ENCODE results near the gene PRKG1. TPM values are rescaled to one million over a fixed set of nuclear protein-coding genes. Genes with fewer than 3 reads are reported as not detected.

Gene PRKG1
- total and polyA plus RNA-seq, 2 donors from 2014 or later: 3.6 to 14.8 TPM

DNA sequence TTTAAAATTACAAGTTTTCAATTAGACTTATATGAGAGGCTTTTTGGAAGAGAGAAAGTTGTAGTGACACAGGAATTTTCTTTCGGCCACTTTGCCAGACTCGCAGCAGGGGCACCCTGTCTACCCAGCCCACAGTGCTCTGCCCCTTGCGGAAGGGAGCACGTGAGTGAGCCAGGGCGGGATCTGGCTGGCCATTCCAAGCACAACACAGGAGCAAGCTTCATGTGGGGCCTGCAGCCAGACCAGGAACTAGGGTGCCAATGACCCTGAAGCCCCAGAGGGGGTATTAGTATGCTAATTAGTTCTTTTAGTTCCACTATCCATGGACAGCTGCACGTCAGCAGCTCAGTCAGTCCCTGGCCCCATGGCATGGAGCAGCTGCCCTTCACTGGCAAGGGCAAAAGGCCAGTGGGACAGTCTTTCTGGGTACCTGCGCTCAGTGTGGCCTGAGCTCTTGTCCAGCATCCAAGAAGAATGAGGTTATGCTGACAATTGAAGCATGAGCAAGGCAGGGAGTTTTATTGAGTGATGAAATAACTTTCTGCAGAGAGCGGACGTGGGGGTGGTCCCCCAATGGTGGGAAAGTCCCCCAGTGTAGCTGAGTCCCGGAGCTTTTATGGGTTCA lies 876.2 kb downstream of the PRKG1 start:
- no peaks in the 10 kb centered on the region for H3K27me3 ChIP-seq (ENCODE audit: control insufficient read depth, insufficient read depth, low read length)
- TF ChIP-seq, protein P1, sequence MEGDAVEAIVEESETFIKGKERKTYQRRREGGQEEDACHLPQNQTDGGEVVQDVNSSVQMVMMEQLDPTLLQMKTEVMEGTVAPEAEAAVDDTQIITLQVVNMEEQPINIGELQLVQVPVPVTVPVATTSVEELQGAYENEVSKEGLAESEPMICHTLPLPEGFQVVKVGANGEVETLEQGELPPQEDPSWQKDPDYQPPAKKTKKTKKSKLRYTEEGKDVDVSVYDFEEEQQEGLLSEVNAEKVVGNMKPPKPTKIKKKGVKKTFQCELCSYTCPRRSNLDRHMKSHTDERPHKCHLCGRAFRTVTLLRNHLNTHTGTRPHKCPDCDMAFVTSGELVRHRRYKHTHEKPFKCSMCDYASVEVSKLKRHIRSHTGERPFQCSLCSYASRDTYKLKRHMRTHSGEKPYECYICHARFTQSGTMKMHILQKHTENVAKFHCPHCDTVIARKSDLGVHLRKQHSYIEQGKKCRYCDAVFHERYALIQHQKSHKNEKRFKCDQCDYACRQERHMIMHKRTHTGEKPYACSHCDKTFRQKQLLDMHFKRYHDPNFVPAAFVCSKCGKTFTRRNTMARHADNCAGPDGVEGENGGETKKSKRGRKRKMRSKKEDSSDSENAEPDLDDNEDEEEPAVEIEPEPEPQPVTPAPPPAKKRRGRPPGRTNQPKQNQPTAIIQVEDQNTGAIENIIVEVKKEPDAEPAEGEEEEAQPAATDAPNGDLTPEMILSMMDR (IDR thresholded peaks at IDR 0.05; ENCODE audit: borderline replicate concordance, extremely low read depth, insufficient read depth): no peak
- H3K9ac ChIP-seq (ENCODE audit: low read length in 3 of 3): no peak overlapping the region
- no peaks in the 10 kb centered on the region for H3K9me3 ChIP-seq (ENCODE audit: control insufficient read depth in 2 of 3, insufficient read depth in 1 of 3, low read length in 3 of 3)
- H3K4me1 ChIP-seq (ENCODE audit: control insufficient read depth in 2 of 3, insufficient read depth in 2 of 3, low read depth in 1 of 3, low read length in 3 of 3): no peaks in the 10 kb centered on the region
- FAIRE-seq: no peak
- peak in 1 of 5 donors; percentile 54 for DNase-seq
- no peak overlapping the region for H3K27ac ChIP-seq (ENCODE audit: low read depth in 2 of 2, low read length in 2 of 2)
- no peak overlapping the region for H3K4me3 ChIP-seq (ENCODE audit: low read length in 3 of 3)
- intact Hi-C loops (cut with DNase I): no loop called here
- H3K36me3 ChIP-seq (ENCODE audit: control insufficient read depth in 2 of 3, insufficient read depth in 3 of 3, low read length in 3 of 3): no peaks in the 10 kb centered on the region

DNA sequence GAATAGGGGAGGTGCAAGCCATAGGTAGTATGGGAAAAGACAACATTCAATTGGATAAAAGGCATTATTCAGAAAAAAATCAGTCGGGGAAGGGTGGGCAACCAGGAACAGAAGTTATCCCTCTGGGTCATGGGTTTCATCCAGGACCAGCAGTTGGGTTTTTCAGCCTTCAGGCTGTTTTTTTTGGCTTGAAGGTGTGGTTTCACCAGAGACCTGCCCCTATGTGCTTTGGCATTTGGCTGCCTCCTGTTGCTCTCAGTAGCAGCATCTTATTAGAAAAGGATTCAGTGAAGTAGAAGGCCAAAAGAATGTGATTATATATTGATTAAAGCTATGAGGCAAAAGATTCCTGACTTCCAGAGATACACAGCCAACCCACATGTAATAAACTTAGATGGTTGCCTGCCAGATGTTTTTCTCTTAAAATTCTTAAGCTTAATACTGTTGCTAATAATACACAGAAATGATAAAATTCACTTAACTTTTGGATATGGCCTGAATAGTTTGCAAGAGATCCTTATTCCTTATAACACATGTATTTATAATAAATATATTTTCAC lies 876.8 kb downstream of the PRKG1 start:
- intact Hi-C loops (cut with DNase I): no loop called here
- H3K27ac ChIP-seq (ENCODE audit: low read depth in 2 of 2, low read length in 2 of 2): no peak overlapping the region
- H3K9ac ChIP-seq (ENCODE audit: low read length in 3 of 3): no peak overlapping the region
- no peaks in the 10 kb centered on the region for H3K9me3 ChIP-seq (ENCODE audit: control insufficient read depth in 2 of 3, insufficient read depth in 1 of 3, low read length in 3 of 3)
- H3K36me3 ChIP-seq (ENCODE audit: control insufficient read depth in 2 of 3, insufficient read depth in 3 of 3, low read length in 3 of 3): no peaks in the 10 kb centered on the region
- TF ChIP-seq, protein P1 (IDR thresholded peaks at IDR 0.05; ENCODE audit: borderline replicate concordance, extremely low read depth, insufficient read depth): no peak
- no peak overlapping the region for H3K4me3 ChIP-seq (ENCODE audit: low read length in 3 of 3)
- H3K27me3 ChIP-seq (ENCODE audit: control insufficient read depth, insufficient read depth, low read length): no peaks in the 10 kb centered on the region
- FAIRE-seq (no peak), DNase-seq (no peak)
- H3K4me1 ChIP-seq (ENCODE audit: control insufficient read depth in 2 of 3, insufficient read depth in 2 of 3, low read depth in 1 of 3, low read length in 3 of 3): no peaks in the 10 kb centered on the region

DNA sequence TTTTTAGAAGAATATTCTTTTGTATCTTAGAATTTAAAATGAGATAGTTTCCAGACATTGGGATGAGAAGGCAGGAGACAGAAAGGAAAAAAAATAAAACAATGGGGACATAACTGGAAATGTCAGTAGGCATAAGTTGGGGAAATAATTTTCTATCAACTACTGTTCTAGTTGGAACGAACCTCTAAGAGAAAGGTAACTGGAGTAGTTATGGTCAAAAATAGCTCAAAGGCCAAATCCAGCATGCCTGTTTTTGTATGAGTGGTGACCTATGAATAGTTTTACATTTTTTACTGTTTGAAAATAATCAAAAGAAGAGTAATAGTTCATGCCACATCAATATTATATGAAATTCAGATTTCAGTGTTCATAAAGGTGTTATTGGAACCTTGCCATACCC lies 877.3 kb downstream of the PRKG1 start:
- intact Hi-C loops (cut with DNase I): no loop called here
- no peaks in the 10 kb centered on the region for H3K27me3 ChIP-seq (ENCODE audit: control insufficient read depth, insufficient read depth, low read length)
- H3K4me1 ChIP-seq (ENCODE audit: control insufficient read depth in 2 of 3, insufficient read depth in 2 of 3, low read depth in 1 of 3, low read length in 3 of 3): no peaks in the 10 kb centered on the region
- FAIRE-seq (no peak), DNase-seq (no peak)
- TF ChIP-seq, protein P1 (IDR thresholded peaks at IDR 0.05; ENCODE audit: borderline replicate concordance, extremely low read depth, insufficient read depth): no peak
- no peaks in the 10 kb centered on the region for H3K36me3 ChIP-seq (ENCODE audit: control insufficient read depth in 2 of 3, insufficient read depth in 3 of 3, low read length in 3 of 3)
- H3K27ac ChIP-seq (ENCODE audit: low read depth in 2 of 2, low read length in 2 of 2): no peak overlapping the region
- no peaks in the 10 kb centered on the region for H3K9me3 ChIP-seq (ENCODE audit: control insufficient read depth in 2 of 3, insufficient read depth in 1 of 3, low read length in 3 of 3)
- H3K9ac ChIP-seq (ENCODE audit: low read length in 3 of 3): no peak overlapping the region
- H3K4me3 ChIP-seq (ENCODE audit: low read length in 3 of 3): no peak overlapping the region
